ENCODE results near the gene ASIC4.

Gene ASIC4

DNA sequence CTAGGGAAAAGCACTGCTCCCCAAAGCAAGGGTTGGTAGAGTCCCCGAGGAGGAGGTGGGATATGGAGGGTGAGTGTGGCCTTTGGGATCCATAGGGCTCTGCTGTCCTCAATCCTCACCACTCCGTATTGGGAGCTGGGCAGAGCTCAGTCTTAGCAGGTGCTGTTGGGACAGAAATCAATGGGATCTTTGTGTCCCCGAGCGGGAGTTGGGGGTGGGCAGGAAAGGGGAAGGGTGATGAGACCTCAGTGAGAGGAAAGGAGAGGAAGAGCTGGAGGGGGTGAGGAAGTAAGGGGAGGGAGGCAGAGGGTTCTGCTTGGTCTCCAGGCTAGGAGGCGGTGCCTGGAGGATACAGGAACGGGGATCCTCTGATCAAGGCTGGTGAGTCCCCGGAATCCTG is 2.6 kb downstream of the ASIC4 start:
- DNase-seq, result no peak

DNA sequence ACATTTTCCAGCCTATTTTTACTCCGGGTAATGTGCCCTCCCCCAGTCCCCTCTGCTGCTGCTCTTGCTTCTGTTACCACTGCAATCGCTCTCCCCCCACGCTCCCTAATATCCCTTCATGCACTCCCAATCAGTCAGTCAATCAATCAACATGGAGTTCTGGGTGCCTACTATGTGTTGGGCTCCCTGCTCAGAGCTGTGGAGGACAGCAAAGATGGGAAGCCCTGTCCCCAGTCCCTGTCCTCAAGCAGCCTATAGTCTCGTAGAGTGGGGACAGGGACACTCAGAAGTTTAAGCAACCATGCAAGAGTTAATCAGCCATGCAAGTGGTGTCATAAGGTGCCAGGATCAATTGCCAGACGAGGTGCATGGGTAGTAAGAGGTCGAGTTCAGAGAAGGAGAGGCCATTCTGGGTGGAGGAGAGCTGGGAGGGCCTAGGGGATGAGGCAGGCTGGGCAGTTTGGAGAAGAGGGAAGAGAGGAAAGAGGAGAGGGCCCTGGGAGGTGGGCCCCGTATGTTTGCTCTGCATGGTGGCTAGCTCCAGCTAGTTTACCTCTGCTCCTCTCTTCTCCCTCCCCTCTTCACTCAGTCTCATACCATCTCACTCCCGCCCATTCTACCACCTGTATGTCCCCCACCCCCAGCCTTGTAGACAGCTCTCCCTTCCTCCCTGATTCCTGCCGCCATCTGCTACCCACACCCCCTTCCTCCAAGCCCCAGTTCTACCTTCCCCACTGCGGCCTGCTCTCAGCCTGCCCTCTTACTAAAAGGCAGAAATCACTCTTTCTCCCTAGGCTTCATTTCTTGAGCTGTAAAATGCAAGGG is 3.9 kb downstream of the ASIC4 start:
- DNase-seq, result no peak

DNA sequence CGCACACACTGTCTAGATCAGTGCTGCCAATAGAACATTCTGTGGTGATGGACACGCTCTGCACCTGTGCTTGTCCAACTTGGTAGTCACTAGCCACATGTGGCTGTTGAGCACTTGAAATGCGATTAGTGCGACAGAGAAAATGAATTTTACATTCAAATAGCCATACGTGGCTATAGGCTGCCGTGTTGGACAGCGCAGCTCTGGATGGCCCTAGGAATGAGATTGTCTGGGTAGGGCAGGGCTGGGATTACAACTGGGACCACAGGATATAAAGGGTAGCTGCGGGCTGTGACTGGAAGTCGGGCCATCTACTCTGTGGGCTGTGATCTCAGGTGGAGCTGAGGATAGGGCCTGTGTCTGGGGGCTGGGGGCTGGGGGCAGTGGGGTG is 5.2 kb downstream of the ASIC4 start:
- DNase-seq, result no peak

DNA sequence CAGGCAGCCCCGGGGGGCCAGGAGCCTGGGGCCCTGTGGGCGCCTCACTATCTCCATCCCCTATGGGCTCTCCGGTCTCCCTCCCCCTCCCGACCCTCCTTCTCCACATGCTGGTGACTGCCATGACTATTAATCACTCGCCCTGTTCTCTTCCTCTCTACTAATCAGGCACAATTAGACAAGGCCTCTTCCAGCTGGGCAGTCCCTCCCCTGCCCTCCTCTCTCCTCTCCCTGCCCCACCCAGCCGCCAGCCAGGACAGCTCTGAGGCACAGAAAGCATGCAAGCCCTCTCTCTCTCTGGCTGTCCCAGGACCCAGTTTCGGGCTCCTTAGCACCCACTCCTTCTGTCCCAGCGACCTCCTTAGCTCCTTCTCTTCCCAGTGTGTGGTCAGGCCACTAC is 5.8 kb downstream of the ASIC4 start:
- no peak for DNase-seq

DNA sequence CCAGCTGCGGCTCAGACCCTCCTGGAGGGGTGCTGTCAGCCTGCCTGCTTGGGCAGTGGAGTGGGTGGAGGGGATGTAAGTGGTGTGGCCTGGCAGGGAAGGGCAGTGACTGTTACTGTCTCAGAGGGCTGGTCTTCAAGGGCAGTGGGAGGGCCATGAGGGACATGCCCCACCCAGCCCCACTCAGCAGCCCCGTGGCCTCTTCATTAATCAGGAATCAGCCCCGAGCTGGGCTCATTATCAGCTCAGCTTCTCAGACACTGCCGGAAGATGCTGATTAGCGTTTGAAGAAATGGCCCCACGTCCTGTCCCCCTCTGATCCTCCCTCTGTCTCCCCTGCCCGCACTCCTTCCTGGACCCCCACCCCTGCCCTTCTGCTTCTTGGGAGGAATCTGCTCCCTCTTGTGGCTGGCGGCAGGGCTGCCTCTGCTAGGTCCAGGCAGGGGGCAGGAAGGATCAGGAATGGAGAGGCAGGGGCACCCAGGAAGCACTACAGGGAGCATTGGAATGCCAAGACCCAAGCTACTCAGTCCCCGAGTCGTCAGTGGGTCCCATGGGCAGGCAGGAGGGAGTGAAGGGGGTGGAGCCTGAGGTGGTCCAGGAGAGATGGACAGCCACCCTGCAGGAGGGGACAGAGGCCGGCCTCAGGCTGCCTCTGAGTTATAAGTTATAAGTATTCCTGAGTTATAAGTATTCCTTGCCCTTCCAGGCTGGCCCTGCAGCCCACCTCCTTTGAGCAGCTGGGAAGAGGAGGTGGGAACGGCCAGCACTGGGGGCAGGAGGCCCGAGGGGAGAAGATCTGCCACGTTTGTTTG is 7.0 kb downstream of the ASIC4 start:
- no peak for DNase-seq

DNA sequence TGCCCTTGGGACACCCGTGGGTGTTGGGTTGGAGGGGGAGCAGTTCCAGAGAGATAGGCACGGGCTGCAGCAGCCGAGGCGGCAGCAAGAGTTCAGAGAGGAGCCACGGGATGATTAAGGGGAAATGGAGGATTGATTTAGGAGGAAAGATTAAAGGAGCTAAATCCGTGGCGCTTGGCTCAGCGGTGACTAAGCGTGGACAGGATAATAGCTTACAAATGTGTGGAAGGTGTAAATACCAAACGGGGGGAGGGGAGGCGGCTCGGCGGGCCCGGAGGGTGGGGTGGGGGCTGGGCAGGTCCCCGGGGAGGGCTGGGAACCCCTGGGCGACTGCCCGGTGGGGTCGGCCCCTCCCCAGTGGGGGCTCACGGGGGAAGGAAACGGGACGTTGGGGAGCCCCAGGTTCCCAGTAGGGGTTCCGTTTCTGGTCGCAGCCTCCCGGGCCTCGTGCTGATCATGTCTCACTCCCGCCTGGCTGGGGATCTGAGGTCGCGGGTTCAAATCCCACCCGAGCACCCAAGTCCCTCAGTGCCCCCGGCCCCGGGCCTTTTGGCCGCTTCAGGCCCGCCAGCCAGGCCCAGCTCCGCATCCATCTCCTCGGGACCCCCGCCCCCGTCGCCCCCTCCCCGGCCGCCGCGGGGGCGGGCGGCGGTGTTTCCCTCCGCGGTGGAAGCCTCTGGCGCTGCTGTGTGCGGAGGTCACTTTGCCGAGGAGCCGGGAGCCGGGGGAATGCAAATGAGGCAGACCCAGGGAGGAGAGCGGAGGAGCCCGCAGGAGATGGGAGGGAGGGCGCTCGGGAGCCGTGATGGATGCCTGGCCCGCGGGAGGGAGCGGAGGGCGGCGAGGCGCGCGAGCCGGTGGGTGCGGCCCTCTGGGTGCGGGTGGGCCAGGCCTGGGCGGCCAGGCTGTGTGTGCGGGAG is 8.1 kb downstream of the ASIC4 start:
- no peak for DNase-seq

DNA sequence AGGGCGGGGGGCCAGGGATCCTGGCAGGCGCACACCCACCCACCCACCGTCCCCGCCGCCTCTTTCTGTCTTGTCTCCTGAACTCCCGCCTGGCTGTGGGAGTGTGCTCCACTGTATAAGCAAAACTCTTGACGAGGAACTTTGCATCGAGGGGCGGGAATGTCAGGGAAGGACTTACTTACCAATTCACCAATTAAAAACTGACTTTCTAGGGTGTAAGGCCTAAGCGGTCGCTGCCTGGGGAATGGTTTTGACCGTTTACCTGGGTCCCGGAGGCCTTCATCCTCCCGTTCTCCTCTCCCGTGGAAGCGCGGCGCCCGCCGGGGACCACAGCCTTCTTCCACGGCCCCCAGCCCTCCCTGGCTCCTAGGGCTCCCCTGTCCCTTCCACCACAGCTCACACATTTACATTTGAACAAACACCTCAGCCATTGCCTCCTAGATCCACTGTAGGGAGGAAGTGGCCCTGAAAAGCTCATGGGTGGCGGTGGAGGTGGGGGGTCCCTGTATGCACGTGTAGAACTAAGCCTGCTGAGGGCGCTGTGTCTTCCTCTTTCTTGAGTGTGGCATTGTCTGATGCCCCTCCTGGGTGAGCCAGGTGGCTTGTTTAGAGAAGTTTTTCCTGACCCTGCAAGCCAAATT is 8.9 kb downstream of the ASIC4 start:
- DNase-seq, result no peak

DNA sequence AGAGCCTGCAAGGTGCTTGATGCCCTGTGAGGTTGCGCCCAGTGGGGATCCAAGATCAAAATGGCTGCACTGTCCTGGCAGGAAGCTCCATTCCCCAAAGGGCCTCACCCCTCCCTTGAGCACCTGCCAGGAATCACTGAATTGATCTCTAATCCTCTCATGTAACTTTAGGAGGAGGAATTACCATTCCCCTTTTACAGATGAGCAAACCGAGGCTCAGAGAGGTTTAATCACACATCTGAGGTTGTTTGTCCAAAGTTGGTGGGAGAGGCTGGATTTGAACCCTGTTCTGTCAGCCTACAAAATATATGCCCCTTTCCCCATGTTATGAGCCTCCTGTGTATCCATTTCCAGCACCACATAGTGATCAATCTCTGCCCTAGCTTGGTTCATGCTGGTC is 10.5 kb downstream of the ASIC4 start:
- no peak for DNase-seq

DNA sequence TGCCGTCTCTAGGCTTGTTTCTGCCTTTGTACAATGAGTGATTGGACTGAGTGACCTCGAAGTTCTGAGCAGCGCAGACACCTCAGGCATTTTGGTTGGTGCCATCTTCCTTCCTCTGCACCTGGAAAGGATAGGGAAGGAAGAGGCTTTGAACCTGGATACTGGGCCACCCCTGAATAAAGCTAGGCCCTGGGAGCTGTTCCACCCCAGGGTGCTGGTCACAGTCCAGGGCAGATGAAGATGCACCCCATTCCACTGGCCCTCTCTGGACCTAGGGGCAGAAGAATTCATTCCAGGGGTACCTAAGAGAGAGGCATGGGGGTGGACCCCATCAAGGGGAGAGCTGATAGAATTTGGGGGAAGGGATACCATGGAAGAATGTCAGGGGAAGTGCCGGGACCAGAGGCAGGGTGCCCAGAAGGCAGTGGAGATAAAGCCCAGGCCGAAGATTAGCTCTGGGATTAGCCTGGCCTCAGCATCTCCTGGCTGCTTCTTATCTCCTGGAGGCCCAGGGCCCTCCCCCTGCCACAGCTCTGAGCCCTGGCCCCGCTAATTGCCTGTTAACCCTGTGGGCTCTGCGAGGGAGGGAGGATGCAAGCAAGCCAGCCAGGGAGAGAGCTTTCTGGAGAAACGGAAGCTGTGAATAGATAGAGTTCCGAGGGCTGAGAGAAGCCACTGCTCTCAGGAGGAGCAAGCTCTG is 11.4 kb downstream of the ASIC4 start:
- no peak for DNase-seq

DNA sequence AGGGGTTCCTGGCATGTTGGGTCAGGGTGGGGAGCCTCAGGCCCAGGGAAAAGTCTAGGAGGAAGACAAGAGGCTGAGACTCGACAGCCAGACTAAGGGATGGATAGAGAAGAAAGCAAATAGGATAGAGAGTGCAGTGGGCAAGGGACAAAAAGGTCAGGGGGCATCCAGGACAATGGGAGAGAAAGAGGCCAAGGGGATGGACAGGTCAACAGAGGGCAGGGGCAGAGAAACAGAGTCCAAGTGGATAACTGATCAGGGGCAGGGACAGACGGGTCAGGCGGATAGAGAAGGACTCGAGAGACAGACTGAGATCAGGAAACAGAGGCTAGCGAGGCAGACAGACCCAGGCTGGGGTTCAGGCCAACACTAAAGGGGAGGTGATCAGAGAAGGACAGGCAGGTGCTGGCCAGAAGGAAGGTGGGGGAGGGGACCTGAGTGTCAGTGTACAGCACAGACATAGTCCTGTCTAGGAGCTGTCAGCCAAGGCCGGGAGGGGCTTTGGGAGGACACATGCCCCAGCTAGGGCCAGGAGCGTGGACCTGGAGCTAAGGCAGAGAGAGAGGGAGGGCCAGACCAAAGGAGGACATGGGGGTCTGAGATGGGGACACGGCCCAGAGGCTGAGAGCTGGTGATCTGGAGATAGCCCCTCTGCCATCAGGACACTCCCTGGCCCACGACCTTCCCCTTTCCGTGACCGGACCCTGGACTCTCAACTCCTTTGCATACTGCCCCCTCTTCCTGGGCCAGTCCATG is 12.2 kb downstream of the ASIC4 start:
- no peak for DNase-seq

DNA sequence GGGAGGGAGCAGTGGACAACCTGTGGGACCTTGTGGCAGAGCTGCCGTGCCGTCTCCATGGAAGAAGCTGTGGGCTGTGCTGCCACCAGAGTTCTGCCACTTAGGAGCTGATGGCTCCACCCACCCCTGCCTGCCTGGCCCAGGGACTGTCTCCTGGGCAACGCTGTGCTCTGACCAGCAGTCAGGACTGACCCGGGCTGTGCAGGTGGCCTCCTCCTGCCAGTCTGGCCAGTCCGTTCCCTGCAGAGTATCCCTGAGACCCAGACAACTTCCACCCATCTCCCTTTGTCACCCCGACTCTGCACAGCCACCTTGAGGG is 12.8 kb downstream of the ASIC4 start:
- no peak for DNase-seq

DNA sequence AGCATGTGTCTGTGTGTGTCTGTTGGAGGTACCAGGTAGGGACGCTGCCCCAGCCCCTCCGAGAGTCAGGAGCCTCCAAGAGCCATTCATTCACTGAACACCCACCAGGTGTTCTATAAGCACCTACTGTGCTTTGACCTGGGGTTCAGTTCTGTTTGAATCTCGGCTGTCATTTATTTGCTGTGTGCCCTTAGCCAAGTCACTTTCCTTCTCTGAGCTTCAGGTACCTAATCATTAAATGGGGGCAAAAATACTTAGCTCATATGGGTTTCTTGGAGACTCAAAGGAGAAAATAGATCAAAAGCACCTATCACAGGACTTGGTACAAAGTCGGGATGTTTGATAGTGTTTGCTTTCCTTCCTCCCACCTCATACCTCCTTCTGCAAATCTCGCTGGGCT is 13.2 kb downstream of the ASIC4 start:
- DNase-seq, result no peak

DNA sequence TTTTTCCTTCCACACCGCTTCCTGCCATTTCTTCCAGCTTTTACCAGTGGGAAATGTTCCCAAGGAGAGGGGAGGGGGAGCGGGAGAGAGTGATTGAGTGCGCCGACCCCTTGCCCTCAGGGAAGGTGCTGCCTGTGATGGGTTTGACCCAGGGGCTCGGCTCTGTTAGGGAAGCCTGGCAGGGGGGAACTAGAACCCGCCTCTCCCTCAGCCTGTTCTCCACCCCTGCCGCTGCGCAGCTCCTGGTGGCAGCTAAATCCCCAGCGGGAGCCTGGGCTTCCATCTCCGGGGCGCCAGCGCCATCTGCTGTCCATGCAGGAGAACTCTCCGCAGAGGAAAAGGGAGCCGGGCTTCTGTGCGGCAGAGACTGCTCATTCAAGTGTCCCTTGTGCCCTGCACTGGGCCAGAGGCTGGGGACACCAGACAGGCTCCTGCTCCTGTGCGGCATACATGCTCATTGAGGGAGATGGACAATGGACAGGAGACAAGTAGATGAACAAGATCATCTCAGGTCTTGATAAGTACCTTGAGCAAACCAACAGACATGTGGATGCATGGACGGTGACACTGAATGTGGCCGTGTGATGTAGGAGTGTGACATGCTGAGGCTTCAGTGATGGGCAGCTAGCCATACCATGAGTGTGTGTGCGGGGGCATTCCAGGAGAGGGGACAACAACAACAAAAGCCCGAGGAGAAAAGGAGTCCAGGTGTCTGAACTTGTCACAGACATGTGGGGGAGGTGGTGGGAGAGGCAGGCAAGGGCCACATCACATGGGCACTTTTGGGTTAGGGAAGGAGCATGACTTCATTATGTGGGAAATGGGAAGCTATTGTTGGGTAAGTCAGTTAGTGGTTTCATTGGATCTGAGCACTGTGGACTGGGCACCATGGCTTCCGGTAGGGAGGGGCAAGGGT is 16.0 kb downstream of the ASIC4 start:
- DNase-seq, result peak; percentile 3 to 55

DNA sequence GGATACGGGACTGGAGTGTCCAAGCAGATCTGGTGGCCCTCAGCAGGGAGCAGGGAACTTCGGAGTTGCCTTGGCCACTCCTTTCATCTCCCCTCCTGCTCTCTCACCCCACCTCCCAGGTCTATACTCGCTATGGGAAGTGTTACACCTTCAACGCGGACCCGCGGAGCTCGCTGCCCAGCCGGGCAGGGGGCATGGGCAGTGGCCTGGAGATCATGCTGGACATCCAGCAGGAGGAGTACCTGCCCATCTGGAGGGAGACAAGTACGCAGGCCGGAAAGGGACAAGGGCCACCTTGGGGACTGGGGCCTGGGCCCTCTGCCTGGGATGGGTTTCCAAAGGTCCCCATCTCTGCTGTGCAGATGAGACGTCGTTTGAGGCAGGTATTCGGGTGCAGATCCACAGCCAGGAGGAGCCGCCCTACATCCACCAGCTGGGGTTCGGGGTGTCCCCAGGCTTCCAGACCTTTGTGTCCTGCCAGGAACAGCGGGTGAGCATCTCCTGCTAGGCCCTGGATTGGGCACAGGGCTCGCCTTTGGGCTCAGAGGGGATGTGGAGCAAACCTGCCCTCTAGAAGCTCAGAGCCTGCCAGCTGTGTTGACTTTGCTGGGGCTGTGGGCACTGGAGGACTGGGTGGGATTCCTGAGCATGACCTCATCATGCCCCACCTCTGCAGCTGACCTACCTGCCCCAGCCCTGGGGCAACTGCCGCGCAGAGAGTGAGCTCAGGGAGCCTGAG is 17.5 kb downstream of the ASIC4 start:
- no peak for DNase-seq

DNA sequence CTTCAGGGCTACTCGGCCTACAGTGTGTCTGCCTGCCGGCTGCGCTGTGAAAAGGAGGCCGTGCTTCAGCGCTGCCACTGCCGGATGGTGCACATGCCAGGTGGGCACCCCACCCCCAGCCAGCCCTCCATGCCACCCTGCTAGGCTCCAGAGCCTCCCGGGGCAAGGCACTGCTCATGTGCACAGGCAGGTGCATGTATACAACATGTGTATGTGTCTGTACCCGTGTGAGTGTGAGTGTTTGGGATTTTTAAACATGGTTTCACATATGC is 18.0 kb downstream of the ASIC4 start:
- DNase-seq, result no peak

DNA sequence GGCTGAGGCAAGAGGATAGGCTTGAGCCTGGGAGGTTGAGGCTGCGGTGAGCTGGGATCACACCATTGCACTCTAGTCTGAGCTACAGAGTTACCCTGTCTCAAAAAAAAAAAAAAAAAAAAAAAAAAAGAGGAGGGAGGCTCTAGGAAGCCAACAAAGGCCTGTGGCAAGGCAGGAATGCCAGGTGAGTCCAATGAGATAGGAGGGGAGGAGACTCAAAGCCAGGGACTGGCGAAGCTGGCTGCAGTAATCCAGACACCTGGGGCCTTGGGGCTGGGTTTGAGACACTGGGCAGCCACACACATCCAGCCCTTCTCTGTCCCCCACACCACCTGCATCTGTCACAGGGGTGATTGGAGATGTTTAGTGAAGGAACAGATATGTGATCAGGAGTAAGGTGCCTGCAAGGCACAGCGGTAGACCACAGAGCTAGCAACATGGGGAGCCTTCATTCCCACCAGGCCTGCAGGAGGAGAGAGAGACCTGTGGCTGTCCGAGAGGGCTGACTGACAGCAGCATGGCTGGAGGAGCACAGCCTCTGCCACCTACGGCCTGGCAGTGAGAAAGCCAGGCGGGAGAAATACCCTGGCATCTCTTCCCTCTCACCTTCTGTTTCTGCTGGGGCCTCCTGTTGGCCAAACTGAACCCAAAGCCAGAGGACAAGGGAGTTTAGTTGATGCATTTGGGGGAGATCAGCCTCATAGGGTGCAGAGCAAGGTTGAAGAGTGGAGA is 19.8 kb downstream of the ASIC4 start:
- no peak for DNase-seq

DNA sequence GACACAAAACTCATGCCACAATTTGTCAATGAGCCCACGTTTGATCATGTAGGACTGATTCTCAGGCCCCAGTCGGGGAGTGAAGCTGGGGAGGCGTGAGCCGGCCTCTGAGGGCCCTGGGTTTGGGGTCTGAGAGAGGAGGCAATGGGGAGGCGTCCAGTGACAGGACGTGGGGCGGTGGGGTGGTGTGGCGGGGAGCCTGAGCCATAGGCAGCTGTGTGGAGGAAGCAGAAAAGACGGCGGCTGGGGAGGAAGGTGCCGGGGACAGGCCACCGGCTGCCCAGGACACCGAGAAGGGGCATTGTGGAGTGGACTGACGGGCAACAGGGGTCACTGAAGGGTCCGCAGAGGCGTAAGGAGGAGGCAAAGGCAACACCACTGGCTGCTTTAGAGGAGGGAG is 22.1 kb downstream of the ASIC4 start:
- no peak for DNase-seq

DNA sequence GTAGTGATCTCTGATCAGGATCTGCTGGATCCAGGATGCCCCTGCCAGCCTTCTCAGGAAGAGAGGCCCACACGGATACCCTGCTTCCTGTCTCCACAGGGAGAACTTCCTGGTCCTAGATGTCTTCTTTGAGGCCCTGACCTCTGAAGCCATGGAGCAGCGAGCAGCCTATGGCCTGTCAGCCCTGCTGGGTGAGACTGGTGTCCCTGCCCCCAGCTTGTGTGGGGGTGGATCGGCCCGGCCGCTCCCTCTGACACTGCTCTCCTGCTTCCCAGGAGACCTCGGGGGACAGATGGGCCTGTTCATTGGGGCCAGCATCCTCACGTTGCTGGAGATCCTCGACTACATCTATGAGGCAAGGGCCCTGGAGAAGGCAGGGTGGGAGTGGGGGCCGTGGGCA is 22.7 kb downstream of the ASIC4 start:
- DNase-seq, result no peak

Measured in NCI-H187 (cell line).